ENCODE results near the gene DACH1. TPM values are rescaled to one million over a fixed set of nuclear protein-coding genes. Genes with fewer than 3 reads are reported as not detected.

DACH1 gene
- total RNA-seq, 1 donor from 2014 or later = 110 TPM

DNA sequence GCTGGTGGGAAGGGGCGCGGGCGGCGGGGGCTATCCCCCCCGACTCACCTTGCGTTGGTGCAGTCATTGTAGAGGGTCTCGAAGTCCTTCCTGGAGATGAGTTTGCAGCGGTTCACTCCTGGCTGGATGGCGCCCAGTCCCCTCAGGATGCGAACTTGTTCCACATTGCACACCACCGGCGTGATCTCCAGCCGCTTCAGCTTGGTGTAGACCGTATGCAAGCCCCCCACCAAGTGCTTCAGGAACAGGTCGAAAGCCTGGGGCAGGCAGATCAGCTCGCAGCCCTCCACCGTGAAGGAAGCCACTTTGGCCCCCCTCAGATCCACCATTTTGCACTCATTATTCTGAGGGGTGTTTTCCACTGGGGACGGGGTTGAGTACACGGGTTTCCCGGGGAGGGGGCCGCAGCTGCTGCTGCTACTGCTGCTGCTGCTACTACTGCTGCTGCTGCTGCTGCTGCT, 1.1 kb downstream of the DACH1 start:
- H3K9me3 Mint-ChIP-seq (ENCODE audit: unreplicated experiment) = peaks cover 32% of the 10 kb centered on the region
- TF ChIP-seq, protein P1, sequence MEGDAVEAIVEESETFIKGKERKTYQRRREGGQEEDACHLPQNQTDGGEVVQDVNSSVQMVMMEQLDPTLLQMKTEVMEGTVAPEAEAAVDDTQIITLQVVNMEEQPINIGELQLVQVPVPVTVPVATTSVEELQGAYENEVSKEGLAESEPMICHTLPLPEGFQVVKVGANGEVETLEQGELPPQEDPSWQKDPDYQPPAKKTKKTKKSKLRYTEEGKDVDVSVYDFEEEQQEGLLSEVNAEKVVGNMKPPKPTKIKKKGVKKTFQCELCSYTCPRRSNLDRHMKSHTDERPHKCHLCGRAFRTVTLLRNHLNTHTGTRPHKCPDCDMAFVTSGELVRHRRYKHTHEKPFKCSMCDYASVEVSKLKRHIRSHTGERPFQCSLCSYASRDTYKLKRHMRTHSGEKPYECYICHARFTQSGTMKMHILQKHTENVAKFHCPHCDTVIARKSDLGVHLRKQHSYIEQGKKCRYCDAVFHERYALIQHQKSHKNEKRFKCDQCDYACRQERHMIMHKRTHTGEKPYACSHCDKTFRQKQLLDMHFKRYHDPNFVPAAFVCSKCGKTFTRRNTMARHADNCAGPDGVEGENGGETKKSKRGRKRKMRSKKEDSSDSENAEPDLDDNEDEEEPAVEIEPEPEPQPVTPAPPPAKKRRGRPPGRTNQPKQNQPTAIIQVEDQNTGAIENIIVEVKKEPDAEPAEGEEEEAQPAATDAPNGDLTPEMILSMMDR (IDR thresholded peaks at IDR 0.05; ENCODE audit: partially characterized antibody, unreplicated experiment) = no peak
- peak overlapping the region; percentile 86 for H3K27ac Mint-ChIP-seq (ENCODE audit: unreplicated experiment)
- peak overlapping the region; percentile 85 for H3K4me3 Mint-ChIP-seq (ENCODE audit: unreplicated experiment)
- peaks cover 25% of the 10 kb centered on the region for H3K4me1 Mint-ChIP-seq (ENCODE audit: low read depth, unreplicated experiment)
- no peaks in the 10 kb centered on the region for H3K36me3 Mint-ChIP-seq (ENCODE audit: unreplicated experiment)
- peak; percentile 23 for DNase-seq
- H3K27me3 Mint-ChIP-seq (ENCODE audit: unreplicated experiment) = peaks cover 29% of the 10 kb centered on the region

DNA sequence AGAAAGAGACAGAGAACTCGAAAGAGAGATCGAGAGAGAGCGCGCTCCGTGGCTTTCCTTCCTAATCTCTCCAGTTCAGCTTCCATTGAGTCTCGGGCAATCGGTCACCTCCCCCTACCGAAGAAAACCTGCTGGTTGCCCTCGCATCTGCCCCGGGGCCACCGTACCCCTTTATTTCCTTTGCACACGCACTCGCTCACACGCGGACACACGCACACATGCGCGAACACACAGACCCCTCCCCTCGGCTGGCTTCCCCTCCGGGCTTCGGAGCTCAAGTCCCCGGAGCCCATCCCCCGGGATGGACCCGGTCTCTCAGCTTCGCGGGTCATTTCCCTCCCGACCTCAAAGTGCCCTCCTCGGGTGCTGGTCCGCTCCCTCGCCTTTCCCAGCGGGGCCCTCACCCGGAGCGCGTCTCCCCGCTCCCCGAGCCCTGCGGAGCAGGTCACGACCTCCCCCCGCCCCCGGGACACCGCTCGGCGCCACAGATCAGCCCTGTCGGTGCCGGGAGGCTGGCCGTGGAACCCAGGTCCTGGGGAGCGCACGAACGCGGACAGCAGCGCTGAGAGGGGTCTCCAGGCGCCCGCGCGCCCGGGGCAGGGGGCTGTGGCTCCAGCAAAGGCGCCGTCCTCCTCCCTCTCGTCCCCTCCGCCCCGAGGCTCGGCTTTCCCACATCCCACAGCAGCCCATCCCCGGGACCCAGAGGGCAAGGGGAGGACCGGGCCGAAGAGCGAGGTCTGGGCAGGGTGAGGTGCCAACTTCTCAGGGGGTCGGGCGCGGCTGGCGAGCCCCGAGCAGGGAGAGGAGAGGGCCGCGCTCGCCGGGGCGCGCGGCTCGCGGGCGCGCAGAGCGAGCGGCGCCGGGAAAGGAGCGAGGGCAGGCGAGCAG, 1.8 kb downstream of the DACH1 start:
- H3K4me1 Mint-ChIP-seq (ENCODE audit: low read depth, unreplicated experiment) = peaks cover 22% of the 10 kb centered on the region
- H3K4me3 Mint-ChIP-seq (ENCODE audit: unreplicated experiment) = peak overlapping the region; percentile 98
- H3K27ac Mint-ChIP-seq (ENCODE audit: unreplicated experiment) = peak overlapping the region; percentile 96
- no peaks in the 10 kb centered on the region for H3K36me3 Mint-ChIP-seq (ENCODE audit: unreplicated experiment)
- DNase-seq = peak; percentile 49
- TF ChIP-seq, protein P1 (IDR thresholded peaks at IDR 0.05; ENCODE audit: partially characterized antibody, unreplicated experiment) = no peak
- H3K27me3 Mint-ChIP-seq (ENCODE audit: unreplicated experiment) = peaks cover 27% of the 10 kb centered on the region
- peaks cover 32% of the 10 kb centered on the region for H3K9me3 Mint-ChIP-seq (ENCODE audit: unreplicated experiment)

DNA sequence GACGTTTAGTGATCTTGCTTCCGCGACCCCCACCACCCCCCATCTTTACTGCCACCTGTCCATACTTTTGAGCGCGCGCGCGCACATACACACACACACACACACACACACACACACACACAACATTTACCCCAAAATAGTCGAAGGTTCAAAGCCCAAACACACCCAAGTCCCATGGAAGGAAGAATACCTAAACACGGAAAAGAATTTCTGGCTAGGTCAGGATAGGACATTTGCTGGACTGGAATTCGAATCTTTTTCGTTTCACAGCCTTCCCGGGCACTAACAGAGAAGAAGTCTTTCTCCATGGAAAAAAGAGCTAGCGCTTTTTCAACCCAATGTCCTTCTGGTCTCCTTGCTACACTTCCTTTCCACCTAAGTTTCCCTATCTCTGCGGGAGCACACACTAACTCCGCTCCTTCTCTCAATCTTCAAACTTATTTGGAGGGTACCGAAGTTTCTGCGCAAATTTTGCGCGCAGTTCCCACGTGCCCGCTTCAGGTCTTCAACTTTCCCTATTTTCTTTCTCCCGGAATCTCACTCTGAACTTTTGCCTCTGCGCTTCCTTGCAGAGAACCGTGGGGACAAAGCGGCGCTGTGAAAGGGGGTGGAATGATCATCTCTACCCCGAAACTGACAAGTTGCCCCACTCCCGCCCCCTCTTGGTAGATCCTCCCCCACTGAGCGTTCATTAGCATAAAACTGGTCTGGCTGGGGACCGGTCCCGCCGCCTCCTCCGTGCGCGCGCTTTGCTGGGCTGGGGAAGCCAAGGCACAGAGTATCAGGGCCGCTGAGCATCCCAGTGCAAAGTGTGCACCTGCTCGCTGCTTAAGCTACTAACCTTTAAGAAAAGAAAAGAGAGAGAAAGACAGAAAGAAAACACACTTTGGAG, 2.7 kb downstream of the DACH1 start:
- peaks cover 14% of the 10 kb centered on the region for H3K4me1 Mint-ChIP-seq (ENCODE audit: low read depth, unreplicated experiment)
- peak; percentile 55 for DNase-seq
- peak overlapping the region; percentile 96 for H3K27ac Mint-ChIP-seq (ENCODE audit: unreplicated experiment)
- TF ChIP-seq, protein P1 (IDR thresholded peaks at IDR 0.05; ENCODE audit: partially characterized antibody, unreplicated experiment) = no peak
- H3K9me3 Mint-ChIP-seq (ENCODE audit: unreplicated experiment) = peaks cover 32% of the 10 kb centered on the region
- no peaks in the 10 kb centered on the region for H3K36me3 Mint-ChIP-seq (ENCODE audit: unreplicated experiment)
- H3K4me3 Mint-ChIP-seq (ENCODE audit: unreplicated experiment) = peak overlapping the region; percentile 98
- peaks cover 27% of the 10 kb centered on the region for H3K27me3 Mint-ChIP-seq (ENCODE audit: unreplicated experiment)

DNA sequence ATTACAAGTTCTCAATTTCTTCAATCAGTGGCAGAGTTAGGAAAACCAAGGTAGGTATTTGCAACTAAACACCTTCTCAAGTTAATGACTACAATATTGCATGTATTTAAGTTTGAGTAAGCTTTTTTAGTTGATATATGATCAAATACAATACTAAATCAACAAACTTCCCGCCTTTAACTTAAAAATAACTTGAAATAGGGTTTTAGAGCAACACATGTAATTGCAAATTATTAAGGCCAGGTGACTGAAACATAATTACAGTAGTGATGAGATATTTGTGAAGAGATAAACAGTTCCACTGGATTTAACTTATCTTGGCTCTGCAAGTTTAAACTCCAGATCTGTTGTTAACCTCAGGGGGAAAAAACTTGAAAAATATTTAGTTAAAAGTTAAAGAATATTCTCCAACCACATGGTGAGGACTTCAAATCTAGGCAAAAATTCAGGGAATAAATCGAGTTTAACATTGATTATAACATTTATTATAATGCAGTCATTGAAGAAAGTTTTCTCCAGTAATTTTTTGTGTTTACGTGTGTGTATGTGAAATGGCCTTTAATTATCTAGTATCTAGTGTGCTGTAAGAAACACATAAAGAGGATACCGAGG, 3.6 kb downstream of the DACH1 start:
- H3K36me3 Mint-ChIP-seq (ENCODE audit: unreplicated experiment) = no peaks in the 10 kb centered on the region
- peaks cover 27% of the 10 kb centered on the region for H3K27me3 Mint-ChIP-seq (ENCODE audit: unreplicated experiment)
- no peak for DNase-seq
- TF ChIP-seq, protein P1 (IDR thresholded peaks at IDR 0.05; ENCODE audit: partially characterized antibody, unreplicated experiment) = no peak
- H3K4me1 Mint-ChIP-seq (ENCODE audit: low read depth, unreplicated experiment) = peaks cover 16% of the 10 kb centered on the region
- H3K4me3 Mint-ChIP-seq (ENCODE audit: unreplicated experiment) = peak overlapping the region; percentile 98
- peaks cover 31% of the 10 kb centered on the region for H3K9me3 Mint-ChIP-seq (ENCODE audit: unreplicated experiment)
- H3K27ac Mint-ChIP-seq (ENCODE audit: unreplicated experiment) = peak overlapping the region; percentile 69
